ENCODE data around the gene DENND11.

DENND11 gene

GRCh38 chr7:141676618-141677017, 25.3 kb downstream of the DENND11 start:
- no peak for DNase-seq

GRCh38 chr7:141675436-141676215, 26.3 kb downstream of the DENND11 start:
- DNase-seq, result no peak

GRCh38 chr7:141674702-141675101, 27.3 kb downstream of the DENND11 start:
- DNase-seq, result no peak

GRCh38 chr7:141674171-141674671, 27.7 kb downstream of the DENND11 start:
- DNase-seq, result no peak

DNA sequence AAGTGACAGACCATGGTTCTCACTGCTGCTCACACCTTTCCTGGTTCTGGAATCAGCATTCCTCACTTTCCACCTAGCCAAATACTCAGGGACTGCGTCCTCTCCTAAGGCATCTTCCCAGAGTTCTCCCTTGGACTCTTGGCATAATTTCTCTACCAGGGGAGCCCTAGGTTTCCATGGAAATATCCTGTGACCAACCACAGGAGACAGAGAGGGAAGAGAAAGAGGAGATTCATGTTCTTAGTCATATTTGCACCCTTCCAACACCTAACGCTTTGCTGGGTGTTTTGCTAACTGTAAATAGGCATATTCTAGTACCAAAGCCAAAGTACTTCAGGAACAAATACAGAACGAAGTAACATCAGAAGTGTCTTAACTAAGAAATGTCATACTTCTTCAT, 28.6 kb downstream of the DENND11 start:
- no peak for DNase-seq

- DNase-seq, result no peak
Measured at GRCh38 chr7:141671705-141672496, 30.1 kb downstream of the DENND11 start.

GRCh38 chr7:141668853-141669252, 33.1 kb downstream of the DENND11 start:
- DNase-seq, result no peak

DNA sequence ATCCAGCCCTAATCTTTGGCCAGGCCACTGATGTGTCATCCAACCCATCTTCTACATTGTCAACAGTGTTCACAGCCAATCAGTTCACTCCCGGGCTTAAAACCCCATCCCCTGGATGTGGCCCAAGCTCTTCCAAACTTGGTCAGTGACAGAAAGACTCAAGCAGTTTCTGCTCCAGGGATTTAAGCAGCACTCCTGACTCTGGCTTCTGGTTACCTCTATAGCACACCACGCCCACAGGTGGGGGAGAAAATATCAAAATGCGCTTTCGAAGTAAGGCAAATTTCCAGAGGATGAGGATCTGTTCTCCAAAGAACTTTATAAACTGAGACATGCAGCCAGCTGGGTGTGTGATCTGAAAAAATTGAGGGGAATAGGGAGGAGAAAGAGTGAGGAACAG, 35.9 kb downstream of the DENND11 start:
- no peak for DNase-seq

GRCh38 chr7:141665208-141666035, 36.5 kb downstream of the DENND11 start:
- no peak for DNase-seq

- no peak for DNase-seq
Measured at GRCh38 chr7:141664450-141664849, 37.5 kb downstream of the DENND11 start.

- DNase-seq, result no peak
Measured at GRCh38 chr7:141663081-141663849, 38.7 kb downstream of the DENND11 start.

DNA sequence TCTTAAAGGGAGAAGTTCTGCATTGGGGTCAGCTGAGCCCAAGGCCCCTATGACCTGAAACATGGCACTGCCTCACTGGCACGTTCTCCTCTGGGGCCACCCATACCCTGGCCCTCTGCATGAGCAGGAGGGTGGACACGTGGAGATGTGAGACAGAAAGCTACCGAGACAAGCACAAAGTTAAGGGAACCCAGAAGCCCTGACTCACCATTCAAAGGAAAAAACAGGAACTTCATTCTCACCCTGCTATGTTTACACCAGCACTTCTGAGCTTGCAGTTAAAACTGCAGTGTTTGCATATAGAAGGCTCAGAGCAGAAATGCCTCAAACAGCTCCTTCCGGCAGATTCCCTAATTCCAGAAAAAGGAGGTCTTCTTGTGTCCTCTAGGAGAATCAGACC, 41.7 kb downstream of the DENND11 start:
- DNase-seq, result no peak

DNA sequence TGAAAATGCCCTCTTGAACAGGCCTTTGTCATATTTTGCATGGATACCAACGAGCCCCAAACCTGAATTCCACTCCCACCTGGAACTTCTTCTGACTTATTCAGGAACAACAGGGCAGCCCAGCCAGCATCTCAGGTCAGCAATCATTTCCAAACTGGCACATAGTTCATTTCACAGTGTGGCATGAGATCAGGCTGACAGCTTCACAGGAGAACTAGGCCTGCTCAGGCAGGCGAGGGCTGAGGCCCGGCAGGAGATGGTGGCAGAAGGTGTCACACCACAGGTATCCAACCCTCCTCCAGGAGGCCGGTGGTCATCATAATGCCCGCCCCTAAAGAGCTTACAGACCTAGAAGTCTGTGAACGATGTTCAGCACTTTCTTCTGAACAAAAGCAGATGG, 42.5 kb downstream of the DENND11 start:
- no peak for DNase-seq

DNA sequence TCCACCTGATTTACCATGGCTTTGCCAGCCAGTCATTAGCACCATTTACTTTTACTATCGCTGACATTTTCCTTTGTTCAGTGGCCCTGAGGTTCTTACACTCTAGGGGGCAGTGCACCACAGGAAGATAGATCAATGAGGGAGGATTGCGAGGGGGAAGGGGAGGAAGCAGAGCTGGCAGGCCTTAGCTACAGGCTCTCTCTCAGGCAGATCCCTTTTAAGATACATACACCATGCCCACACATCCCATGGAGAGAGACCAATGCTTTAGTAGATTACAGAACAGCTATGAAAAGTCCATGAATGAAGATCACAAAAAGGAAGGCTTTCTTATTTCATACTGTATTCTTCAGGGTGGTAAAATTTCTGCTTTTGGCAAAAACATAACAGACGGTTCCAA, 47.4 kb downstream of the DENND11 start:
- DNase-seq, result peak; percentile 74

DNA sequence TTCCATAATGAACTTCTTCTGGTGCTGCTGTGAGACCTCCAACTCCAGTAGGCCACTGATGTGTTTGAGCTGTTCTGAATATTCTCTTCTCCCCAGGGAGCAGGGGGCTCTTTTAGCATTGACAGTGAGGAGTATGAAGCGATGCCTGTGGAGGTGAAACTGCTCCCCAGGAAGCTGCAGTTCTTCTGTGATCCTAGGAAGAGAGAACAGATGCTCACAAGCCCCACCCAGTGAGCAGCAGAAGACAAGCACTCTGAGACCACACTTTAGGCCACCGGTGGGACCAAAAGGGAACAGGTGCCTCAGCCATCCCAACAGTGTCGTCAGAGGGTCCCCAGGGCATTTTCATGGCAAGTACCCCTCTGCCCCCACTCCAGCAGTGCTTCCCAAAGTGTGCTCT, 49.3 kb downstream of the DENND11 start:
- DNase-seq, result no peak
